NOMO-1 treated with dmso at 0.1 percent for 144 hours (cell line): ENCODE results near the gene EPAS1.

Experiments
- DNase-seq: peaks from one replicate; lab custom pipeline; 2025; ENCODE audit not compliant: unreplicated experiment; lab: John Stamatoyannopoulos, UW

The EPAS1 gene

DNA sequence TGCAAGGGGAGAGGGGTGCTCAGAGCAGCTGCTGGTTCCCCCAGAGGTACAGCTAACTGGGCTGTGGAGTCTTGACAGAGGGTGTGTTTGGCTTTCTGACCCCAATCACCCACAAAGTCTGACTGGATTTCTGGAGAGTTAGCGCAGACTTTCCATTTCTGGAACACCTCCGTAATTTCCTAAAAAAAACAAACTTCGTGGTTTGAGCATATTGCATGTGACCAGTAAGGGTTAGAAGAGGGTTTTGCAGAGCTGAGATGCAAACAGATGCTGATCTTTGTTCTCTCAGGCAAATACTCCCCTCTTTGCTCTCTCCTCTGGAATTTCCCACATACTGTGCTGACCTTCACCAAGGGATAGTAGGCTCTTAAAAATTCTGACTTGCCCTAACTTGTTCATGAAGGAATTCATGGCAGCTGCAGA lies 137.7 kb downstream of the EPAS1 start:
- DNase-seq = no peak

GRCh38 chr2:46435353-46435752 lies 138.1 kb downstream of the EPAS1 start:
- DNase-seq = no peak

- DNase-seq = no peak
These were observed 138.7 kb downstream of the EPAS1 start for GRCh38 chr2:46435796-46436360.
